ENCODE measurements around the gene NEK10. TPM values are rescaled to one million over a fixed set of nuclear protein-coding genes. Genes with fewer than 3 reads are reported as not detected.

NEK10 gene
- total RNA-seq, 1 experiment from 2014 or later = 1.7 TPM

GRCh38 chr3:27073912-27074311 is 295.3 kb downstream of the NEK10 start:
- Histone ChIP-seq H3F3A (ENCODE audit: low read length, unreplicated experiment) (no peaks in the 10 kb centered on the region), H3K27ac (ENCODE audit: low read length) (no peak overlapping the region), H2AFZ (ENCODE audit: low read length) (no peak overlapping the region), H3K4me2 (ENCODE audit: low read length) (no peak overlapping the region), H3K27me3 (ENCODE audit: low read length) (no peaks in the 10 kb centered on the region), H3K4me1 (ENCODE audit: insufficient read depth, low read length) (no peaks in the 10 kb centered on the region), H3K36me3 (ENCODE audit: low read depth, low read length) (no peaks in the 10 kb centered on the region), H3K79me2 (ENCODE audit: low read length) (no peaks in the 10 kb centered on the region), H3K9me2 (replicated peaks; ENCODE audit: low read length) (no peaks in the 10 kb centered on the region), H4K20me1 (ENCODE audit: low read length) (no peaks in the 10 kb centered on the region), H3K9ac (ENCODE audit: low read length) (no peak overlapping the region), H3K9me3 (ENCODE audit: low read length) (no peaks in the 10 kb centered on the region), H3K4me3 (ENCODE audit: low read length) (no peak overlapping the region)
- BruUV-seq (replicated peaks) = no TSS peak
- intact Hi-C loops (cut with micrococcal nuclease) = no loop called here
- ChIA-PET POLR2A (ENCODE audit: unreplicated experiment) (no interaction called here), CTCF (no interaction called here)
- ATAC-seq (no peak), DNase-seq (no peak)
- TF ChIP-seq EZH2 (IDR thresholded peaks at IDR 0.05; ENCODE audit: low read length, unreplicated experiment) (no peak), CTCF (conservative IDR thresholded peaks at IDR 0.05; ENCODE audit: low read depth, low read length) (no peak)

GRCh38 chr3:27072810-27073651 is 296.2 kb downstream of the NEK10 start:
- H4K20me1 ChIP-seq (ENCODE audit: low read length) = no peaks in the 10 kb centered on the region
- CTCF ChIA-PET = no interaction called here
- H3K9ac ChIP-seq (ENCODE audit: low read length) = no peak overlapping the region
- H3K4me2 ChIP-seq (ENCODE audit: low read length) = no peak overlapping the region
- H3K36me3 ChIP-seq (ENCODE audit: low read depth, low read length) = no peaks in the 10 kb centered on the region
- POLR2A ChIA-PET (ENCODE audit: unreplicated experiment) = no interaction called here
- DNase-seq (no peak), ATAC-seq (no peak)
- no peak overlapping the region for H3K4me3 ChIP-seq (ENCODE audit: low read length)
- H3K27me3 ChIP-seq (ENCODE audit: low read length) = no peaks in the 10 kb centered on the region
- intact Hi-C loops (cut with micrococcal nuclease) = no loop called here
- no peaks in the 10 kb centered on the region for H3F3A ChIP-seq (ENCODE audit: low read length, unreplicated experiment)
- no peaks in the 10 kb centered on the region for H3K9me3 ChIP-seq (ENCODE audit: low read length)
- no peaks in the 10 kb centered on the region for H3K4me1 ChIP-seq (ENCODE audit: insufficient read depth, low read length)
- no peaks in the 10 kb centered on the region for H3K79me2 ChIP-seq (ENCODE audit: low read length)
- TF ChIP-seq CTCF (conservative IDR thresholded peaks at IDR 0.05; ENCODE audit: low read depth, low read length) = no peak
- no peak for TF ChIP-seq EZH2phosphoT487 (IDR thresholded peaks at IDR 0.05; ENCODE audit: borderline replicate concordance, low read length)
- no peak for TF ChIP-seq EZH2 (IDR thresholded peaks at IDR 0.05; ENCODE audit: low read length, unreplicated experiment)
- no TSS peak for BruUV-seq (replicated peaks)
- H3K9me2 ChIP-seq (replicated peaks; ENCODE audit: low read length) = no peaks in the 10 kb centered on the region
- H3K27ac ChIP-seq (ENCODE audit: low read length) = no peak overlapping the region
- H2AFZ ChIP-seq (ENCODE audit: low read length) = no peak overlapping the region

GRCh38 chr3:27060336-27060735 is 308.8 kb downstream of the NEK10 start:
- POLR2A ChIA-PET (ENCODE audit: unreplicated experiment) = no interaction called here
- H3K36me3 ChIP-seq (ENCODE audit: low read depth, low read length) = no peaks in the 10 kb centered on the region
- H3K9me2 ChIP-seq (replicated peaks; ENCODE audit: low read length) = no peaks in the 10 kb centered on the region
- H3K4me3 ChIP-seq (ENCODE audit: low read length) = no peak overlapping the region
- H3K27me3 ChIP-seq (ENCODE audit: low read length) = no peaks in the 10 kb centered on the region
- H3K4me1 ChIP-seq (ENCODE audit: insufficient read depth, low read length) = no peaks in the 10 kb centered on the region
- H3K79me2 ChIP-seq (ENCODE audit: low read length) = no peaks in the 10 kb centered on the region
- no peak overlapping the region for H3K4me2 ChIP-seq (ENCODE audit: low read length)
- CTCF ChIA-PET = no interaction called here
- no peaks in the 10 kb centered on the region for H3K9me3 ChIP-seq (ENCODE audit: low read length)
- H3F3A ChIP-seq (ENCODE audit: low read length, unreplicated experiment) = no peaks in the 10 kb centered on the region
- no peaks in the 10 kb centered on the region for H4K20me1 ChIP-seq (ENCODE audit: low read length)
- DNase-seq (no peak), ATAC-seq (no peak)
- TF ChIP-seq CTCF (conservative IDR thresholded peaks at IDR 0.05; ENCODE audit: low read depth, low read length) = no peak
- no peak for TF ChIP-seq EZH2phosphoT487 (IDR thresholded peaks at IDR 0.05; ENCODE audit: borderline replicate concordance, low read length)
- TF ChIP-seq EZH2 (IDR thresholded peaks at IDR 0.05; ENCODE audit: low read length, unreplicated experiment) = no peak
- intact Hi-C loops (cut with micrococcal nuclease) = no loop called here
- H3K27ac ChIP-seq (ENCODE audit: low read length) = no peak overlapping the region
- no peak overlapping the region for H3K9ac ChIP-seq (ENCODE audit: low read length)
- no TSS peak for BruUV-seq (replicated peaks)
- H2AFZ ChIP-seq (ENCODE audit: low read length) = no peak overlapping the region

Measured in PC-3 (cell line).